ENCODE results near the gene THBS3. TPM values are rescaled to one million over a fixed set of nuclear protein-coding genes. Genes with fewer than 3 reads are reported as not detected.

THBS3 gene
- total and polyA plus RNA-seq, 9 of the 15 experiments (the other 6 are each of a cell fraction or from before 2014, with no cell fraction given), result 0.59 to 8.3 (median 3.2) TPM

DNA sequence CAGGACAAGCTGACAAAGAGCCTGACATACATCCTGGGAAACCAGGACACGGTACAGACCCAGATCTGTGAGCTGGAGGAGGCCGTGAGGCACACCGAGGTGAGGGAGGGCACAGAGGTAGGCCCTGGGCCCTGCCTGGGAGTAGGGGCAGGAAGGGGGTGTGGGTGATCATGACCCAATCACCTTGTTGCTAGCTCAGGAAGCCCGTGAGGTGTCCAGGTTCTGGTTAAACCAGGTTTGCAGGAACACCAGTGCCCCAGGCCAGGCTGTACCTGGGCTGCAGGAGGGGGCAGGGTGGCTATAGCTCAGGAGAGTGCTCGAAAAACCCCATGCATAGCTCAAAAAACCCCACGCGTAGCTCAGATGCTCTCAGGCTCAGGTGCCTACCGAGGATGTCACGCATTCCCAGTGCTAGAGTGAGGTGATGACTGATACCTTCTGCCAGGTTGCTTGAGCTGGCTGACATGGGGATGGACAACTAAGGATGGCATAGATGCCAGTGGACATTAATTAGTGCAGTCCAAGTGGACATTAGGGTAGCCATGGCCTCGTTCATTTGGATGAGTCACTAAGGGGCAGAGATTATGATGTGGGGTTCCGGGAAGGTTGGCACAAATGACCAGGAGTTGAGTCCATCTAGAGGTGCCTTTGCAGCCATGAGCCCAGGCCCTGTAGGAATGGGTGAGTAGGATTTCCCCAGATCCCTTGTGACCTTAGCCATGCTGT lies 30.3 kb downstream of the THBS3 start (continued):
- TF ChIP-seq, protein P1, sequence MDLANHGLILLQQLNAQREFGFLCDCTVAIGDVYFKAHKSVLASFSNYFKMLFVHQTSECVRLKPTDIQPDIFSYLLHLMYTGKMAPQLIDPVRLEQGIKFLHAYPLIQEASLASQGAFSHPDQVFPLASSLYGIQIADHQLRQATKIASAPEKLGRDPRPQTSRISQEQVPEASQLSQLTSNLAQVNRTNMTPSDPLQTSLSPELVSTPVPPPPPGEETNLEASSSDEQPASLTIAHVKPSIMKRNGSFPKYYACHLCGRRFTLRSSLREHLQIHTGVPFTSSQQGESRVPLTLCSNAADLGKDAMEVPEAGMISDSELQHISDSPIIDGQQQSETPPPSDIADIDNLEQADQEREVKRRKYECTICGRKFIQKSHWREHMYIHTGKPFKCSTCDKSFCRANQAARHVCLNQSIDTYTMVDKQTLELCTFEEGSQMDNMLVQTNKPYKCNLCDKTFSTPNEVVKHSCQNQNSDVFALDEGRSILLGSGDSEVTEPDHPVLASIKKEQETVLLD (IDR thresholded peaks at IDR 0.05), result no peak

DNA sequence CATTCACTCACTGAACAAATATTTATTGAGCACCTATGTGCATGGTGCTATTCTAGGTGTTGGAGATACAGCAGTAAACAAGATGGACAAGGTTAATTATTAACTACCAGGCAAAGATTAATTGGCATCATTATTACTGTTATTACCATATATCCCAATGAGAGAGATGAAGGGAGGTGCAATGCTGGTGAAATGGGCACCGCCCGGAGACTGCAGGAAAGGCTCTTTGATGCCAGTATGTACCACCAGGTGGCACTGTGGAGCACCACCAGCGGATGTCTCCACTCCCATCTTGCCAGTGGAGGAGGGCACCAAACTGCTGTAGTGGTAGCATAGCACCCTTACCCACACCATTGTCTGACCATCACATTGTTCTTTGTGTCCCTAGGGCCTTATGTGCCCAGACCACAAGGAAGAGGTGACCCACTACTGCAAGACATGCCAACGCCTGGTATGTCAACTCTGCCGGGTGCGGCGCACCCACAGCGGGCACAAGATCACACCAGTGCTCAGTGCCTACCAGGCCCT lies 31.1 kb downstream of the THBS3 start:
- ChIA-PET POLR2A (interaction anchor here (0.9 to 1.4 kb wide), 2 partner anchors 9 to 61 kb away, joined by 4 to 5 read pairs; no protein-coding TSS in a partner anchor), CTCF (ENCODE audit: low intra/inter-chr PET ratio) (interaction anchor here (0.8 to 2.3 kb wide), 3 partner anchors 17 to 415 kb away, joined by 3 to 17 read pairs (median 4); no protein-coding TSS in a partner anchor)
- no TSS peak for BruUV-seq (replicated peaks)
- Histone ChIP-seq H2AFZ (ENCODE audit: low read depth, low read length) (peak overlapping the region; percentile 24; the same call in 1 of the 2 replicates), H3K27ac (ENCODE audit: extremely low read depth, low read depth, low read length) (no peak overlapping the region), H3K36me3 (ENCODE audit: control insufficient read depth, insufficient read depth, low read length) (peaks cover 6% of the 10 kb centered on the region; the same call in 2 of the 3 replicates), H3K79me2 (ENCODE audit: control insufficient read depth, insufficient read depth, low read length) (peaks cover 15% of the 10 kb centered on the region), H3K4me3 (no peak overlapping the region), H3K4me2 (ENCODE audit: insufficient read depth, low read length) (no peak overlapping the region), H3K4me1 (replicated peaks in 1 of 2; ENCODE audit: control insufficient read depth in 2 of 2, insufficient read depth in 2 of 2, low read length in 2 of 2) (peaks cover 21 to 64% of the 10 kb centered on the region in 2 experiments; a peak in 4 of 5 replicates), H4K20me1 (replicated peaks; ENCODE audit: control insufficient read depth, insufficient read depth, low read length) (no peaks in the 10 kb centered on the region), H3K9ac (ENCODE audit: insufficient read depth in 1 of 2, low read depth in 2 of 2, low read length in 2 of 2) (no peak overlapping the region), H3K9me1 (ENCODE audit: control insufficient read depth, insufficient read depth, low read length) (no peaks in the 10 kb centered on the region), H3K9me3 (replicated peaks; ENCODE audit: control insufficient read depth, insufficient read depth, low read depth, low read length) (no peaks in the 10 kb centered on the region), H3K27me3 (ENCODE audit: control insufficient read depth in 2 of 2, insufficient read depth in 2 of 2, low read length in 2 of 2) (no peaks in the 10 kb centered on the region)
- ATAC-seq (peak; percentile 58), FAIRE-seq (peak; percentile 80), DNase-seq (ENCODE audit: extremely low read depth in 1 of 4, low spot score in 3 of 4) (peak; percentile 79 to 83 (median 82))
- in situ Hi-C loops (cut with MboI) (no loop called here), intact Hi-C loops (cut with micrococcal nuclease) (loop anchor here (1.0 kb wide), 2 partner anchors 17 to 50 kb away; no protein-coding TSS in a partner anchor)
- 55% methylated on average over 8 of the region's 8 CpGs for WGBS (ENCODE audit: insufficient coverage, low coverage, missing lambda C conversion rate)
- TF ChIP-seq PTRF (tag; IDR thresholded peaks at IDR 0.05) (no peak), CTBP1 (IDR thresholded peaks at IDR 0.05; ENCODE audit: borderline replicate concordance) (peak; percentile 74; the same call in 1 of the 2 replicates), XRCC3 (IDR thresholded peaks at IDR 0.05) (no peak), ZNF224 (CRISPR knock-in tag; IDR thresholded peaks at IDR 0.05) (no peak), NEUROD1 (IDR thresholded peaks at IDR 0.05; ENCODE audit: borderline replicate concordance, low read depth, low read length, partially characterized antibody) (no peak), XRCC5 (IDR thresholded peaks at IDR 0.05; ENCODE audit: low read depth, low read length) (0 out of 2 replicates have a peak, but pooled peaks have one; percentile 50), RAD21 (CRISPR knock-in tag; conservative IDR thresholded peaks at IDR 0.05 in 1 of 2, IDR thresholded peaks at IDR 0.05 in 1 of 2) (peak; percentile 62 to 74), DNMT1 (IDR thresholded peaks at IDR 0.05) (no peak), POLR2B (IDR thresholded peaks at IDR 0.05; ENCODE audit: low read depth, partially characterized antibody) (no peak), RFX7 (CRISPR knock-in tag; IDR thresholded peaks at IDR 0.05) (no peak), ZFX (CRISPR knock-in tag; IDR thresholded peaks at IDR 0.05) (no peak), RAD51 (IDR thresholded peaks at IDR 0.05; ENCODE audit: borderline replicate concordance, low read depth) (no peak)
- TF ChIP-seq, protein P2, sequence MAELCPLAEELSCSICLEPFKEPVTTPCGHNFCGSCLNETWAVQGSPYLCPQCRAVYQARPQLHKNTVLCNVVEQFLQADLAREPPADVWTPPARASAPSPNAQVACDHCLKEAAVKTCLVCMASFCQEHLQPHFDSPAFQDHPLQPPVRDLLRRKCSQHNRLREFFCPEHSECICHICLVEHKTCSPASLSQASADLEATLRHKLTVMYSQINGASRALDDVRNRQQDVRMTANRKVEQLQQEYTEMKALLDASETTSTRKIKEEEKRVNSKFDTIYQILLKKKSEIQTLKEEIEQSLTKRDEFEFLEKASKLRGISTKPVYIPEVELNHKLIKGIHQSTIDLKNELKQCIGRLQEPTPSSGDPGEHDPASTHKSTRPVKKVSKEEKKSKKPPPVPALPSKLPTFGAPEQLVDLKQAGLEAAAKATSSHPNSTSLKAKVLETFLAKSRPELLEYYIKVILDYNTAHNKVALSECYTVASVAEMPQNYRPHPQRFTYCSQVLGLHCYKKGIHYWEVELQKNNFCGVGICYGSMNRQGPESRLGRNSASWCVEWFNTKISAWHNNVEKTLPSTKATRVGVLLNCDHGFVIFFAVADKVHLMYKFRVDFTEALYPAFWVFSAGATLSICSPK (IDR thresholded peaks at IDR 0.05; ENCODE audit: borderline replicate concordance), result no peak
- TF ChIP-seq, protein P3, sequence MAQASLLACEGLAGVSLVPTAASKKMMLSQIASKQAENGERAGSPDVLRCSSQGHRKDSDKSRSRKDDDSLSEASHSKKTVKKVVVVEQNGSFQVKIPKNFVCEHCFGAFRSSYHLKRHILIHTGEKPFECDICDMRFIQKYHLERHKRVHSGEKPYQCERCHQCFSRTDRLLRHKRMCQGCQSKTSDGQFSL (CRISPR knock-in tag; IDR thresholded peaks at IDR 0.05), result peak; percentile 51; the same call in 1 of the 2 replicates
- TF ChIP-seq, protein P3 (tag; IDR thresholded peaks at IDR 0.05), result no peak
